Activated B cell treated with CpG ODN at 0.5 μM for 24 hours (primary cell): ENCODE results near the gene MAB21L4. TPM values are rescaled to one million over a fixed set of nuclear protein-coding genes. Genes with fewer than 3 reads are reported as not detected.

ENCODE experiments used
- ATAC-seq: fragments of 200-7000 bp; cut with Tn5 transposase; one replicate; pipeline ENCODE4 v1.10.0; 2021; ENCODE audit warnings: low read depth, mild to moderate bottlenecking, moderate library complexity
- CTCF ChIA-PET: fragments of 350-600 bp; sonication (Branson Sonifier 250); formaldehyde crosslinking; loops from one replicate; lab custom pipeline; 2021; ENCODE audit warnings: antibody characterized with exemption; lab: Charles Lee
- POLR2A ChIA-PET: fragments of 350-600 bp; sonication (Branson Sonifier 250); formaldehyde crosslinking; loops from one replicate; lab custom pipeline; 2021; ENCODE audit warnings: antibody characterized with exemption; lab: Charles Lee
- DNase-seq: peaks from one replicate; pipeline ENCODE4 v3.0.0; 2022
- H3K27ac Mint-ChIP-seq: one replicate; pipeline ENCODE4 v1.8.0; 2020; ENCODE audit warnings: mixed read lengths
- H3K27me3 Mint-ChIP-seq: one replicate; pipeline ENCODE4 v1.8.0; 2021; ENCODE audit warnings: mixed read lengths
- H3K36me3 Mint-ChIP-seq: one replicate; pipeline ENCODE4 v1.8.0; 2021; ENCODE audit warnings: low read depth, mixed read lengths
- H3K4me1 Mint-ChIP-seq: one replicate; pipeline ENCODE4 v1.8.0; 2021; ENCODE audit warnings: mixed read lengths
- H3K4me3 Mint-ChIP-seq: one replicate; pipeline ENCODE4 v1.8.0; 2020; ENCODE audit warnings: mild to moderate bottlenecking, mixed read lengths
- H3K9me3 Mint-ChIP-seq: one replicate; pipeline ENCODE4 v1.8.0; 2020; ENCODE audit warnings: mixed read lengths
- CTCF ChIP-seq: fragments of 200-600 bp; IDR thresholded peaks from one replicate; pipeline ENCODE4 v1.8.0; 2022; ENCODE audit warnings: antibody characterized with exemption, mild to moderate bottlenecking
- intact Hi-C: fragments of 100-400 bp; cut with micrococcal nuclease; formaldehyde crosslinking; loops from one replicate; pipeline ENCODE4 v1.15.1; 2024
- total RNA-seq: library from RNA; stranded (reverse); gene quantifications from 2 replicates; pipeline ENCODE4 v1.2.3, GENCODE V29; 2022

The MAB21L4 gene
- total RNA-seq, 1 donor from 2014 or later: not detected

GRCh38 chr2:240919786-240920782 lies 24.1 kb upstream of the MAB21L4 start:
- POLR2A ChIA-PET: interaction anchor here (0.7 kb wide), 1 partner anchor 299 kb away, joined by 3 read pairs; no protein-coding TSS in a partner anchor
- intact Hi-C loops: loop anchor here (5.0 kb wide), 1 partner anchor 157 kb away; no protein-coding TSS in a partner anchor

GRCh38 chr2:240919161-240919781 lies 23.3 kb upstream of the MAB21L4 start:
- DNase-seq (peak; percentile 11), ATAC-seq (no peak)
- CTCF ChIA-PET: no interaction called here
- Mint-ChIP-seq H3K27ac (no peak overlapping the region), H3K4me3 (no peak overlapping the region), H3K36me3 (no peaks in the 10 kb centered on the region), H3K9me3 (no peaks in the 10 kb centered on the region), H3K27me3 (peaks cover 10% of the 10 kb centered on the region), H3K4me1 (peaks cover 11% of the 10 kb centered on the region)
- POLR2A ChIA-PET: no interaction called here
- no peak for TF ChIP-seq CTCF
- intact Hi-C loops: loop anchor here (5.0 kb wide), 1 partner anchor 158 kb away; no protein-coding TSS in a partner anchor

More at GRCh38 chr2:240919786-240920782, 24.1 kb upstream of the MAB21L4 start:
- CTCF ChIA-PET: no interaction called here
- Mint-ChIP-seq H3K4me3 (no peak overlapping the region), H3K9me3 (no peaks in the 10 kb centered on the region), H3K4me1 (peaks cover 11% of the 10 kb centered on the region), H3K36me3 (no peaks in the 10 kb centered on the region), H3K27ac (no peak overlapping the region), H3K27me3 (peaks cover 10% of the 10 kb centered on the region)
- no peak for TF ChIP-seq CTCF
- ATAC-seq: no peak
- peak; percentile 12 for DNase-seq

- Mint-ChIP-seq H3K4me3 (no peak overlapping the region), H3K9me3 (no peaks in the 10 kb centered on the region), H3K27me3 (peaks cover 10% of the 10 kb centered on the region), H3K4me1 (peaks cover 11% of the 10 kb centered on the region), H3K36me3 (no peaks in the 10 kb centered on the region), H3K27ac (no peak overlapping the region)
- ATAC-seq (no peak), DNase-seq (peak; percentile 12)
- TF ChIP-seq CTCF: no peak
- ChIA-PET POLR2A (no interaction called here), CTCF (no interaction called here)
- intact Hi-C loops: loop anchor here (5.0 kb wide), 1 partner anchor 159 kb away; no protein-coding TSS in a partner anchor
Measured at GRCh38 chr2:240918258-240919091, 22.5 kb upstream of the MAB21L4 start.

- Mint-ChIP-seq H3K4me1 (peaks cover 11% of the 10 kb centered on the region), H3K27ac (no peak overlapping the region), H3K27me3 (peaks cover 13% of the 10 kb centered on the region), H3K9me3 (no peaks in the 10 kb centered on the region), H3K4me3 (no peak overlapping the region), H3K36me3 (no peaks in the 10 kb centered on the region)
- ATAC-seq: no peak
- intact Hi-C loops: loop anchor here (5.0 kb wide), 1 partner anchor 160 kb away; no protein-coding TSS in a partner anchor
- ChIA-PET POLR2A (no interaction called here), CTCF (no interaction called here)
- no peak for TF ChIP-seq CTCF
- DNase-seq: no peak
Measured at GRCh38 chr2:240917684-240918257, 21.8 kb upstream of the MAB21L4 start.
